Mammary epithelial cell (primary cell): Measurements from ENCODE around the gene TPSD1.

ENCODE experiments used
- CTCF ChIP-seq, 2 donors: IDR thresholded peaks in 1 of 2; conservative IDR thresholded peaks in 1 of 2; 2 replicates each; pipeline ENCODE4 v1.5.1; 2011 to 2012; ENCODE audit warnings: inconsistent platforms in 2 of 2, low read length in 2 of 2, mild to moderate bottlenecking in 2 of 2, control low read depth in 1 of 2, low read depth in 1 of 2; ENCODE audit not compliant: insufficient read depth in 1 of 2; ENCODE audit errors: extremely low read depth in 1 of 2
- EZH2 ChIP-seq: IDR thresholded peaks from 2 replicates; pipeline ENCODE4 v1.6.1; 2012; ENCODE audit warnings: low read length, inconsistent platforms, borderline replicate concordance

- TF ChIP-seq CTCF (conservative IDR thresholded peaks at IDR 0.05 in 1 of 2, IDR thresholded peaks at IDR 0.05 in 1 of 2; ENCODE audit: extremely low read depth in 1 of 2, insufficient read depth in 1 of 2, low read depth in 1 of 2, low read length in 2 of 2) (no peak), EZH2 (peak; percentile 29)
These were observed 8.6 kb downstream of the TPSD1 start for GRCh38 chr16:1264345-1265089.
